ENCODE data around the gene GID8.

GID8 gene

GRCh38 chr20:62944746-62945145, 6.8 kb downstream of the GID8 start:
- DNase-seq = no peak

GRCh38 chr20:62945771-62946339, 7.9 kb downstream of the GID8 start:
- no peak for DNase-seq

GRCh38 chr20:62946918-62947317, 9.0 kb downstream of the GID8 start:
- no peak for DNase-seq

DNA sequence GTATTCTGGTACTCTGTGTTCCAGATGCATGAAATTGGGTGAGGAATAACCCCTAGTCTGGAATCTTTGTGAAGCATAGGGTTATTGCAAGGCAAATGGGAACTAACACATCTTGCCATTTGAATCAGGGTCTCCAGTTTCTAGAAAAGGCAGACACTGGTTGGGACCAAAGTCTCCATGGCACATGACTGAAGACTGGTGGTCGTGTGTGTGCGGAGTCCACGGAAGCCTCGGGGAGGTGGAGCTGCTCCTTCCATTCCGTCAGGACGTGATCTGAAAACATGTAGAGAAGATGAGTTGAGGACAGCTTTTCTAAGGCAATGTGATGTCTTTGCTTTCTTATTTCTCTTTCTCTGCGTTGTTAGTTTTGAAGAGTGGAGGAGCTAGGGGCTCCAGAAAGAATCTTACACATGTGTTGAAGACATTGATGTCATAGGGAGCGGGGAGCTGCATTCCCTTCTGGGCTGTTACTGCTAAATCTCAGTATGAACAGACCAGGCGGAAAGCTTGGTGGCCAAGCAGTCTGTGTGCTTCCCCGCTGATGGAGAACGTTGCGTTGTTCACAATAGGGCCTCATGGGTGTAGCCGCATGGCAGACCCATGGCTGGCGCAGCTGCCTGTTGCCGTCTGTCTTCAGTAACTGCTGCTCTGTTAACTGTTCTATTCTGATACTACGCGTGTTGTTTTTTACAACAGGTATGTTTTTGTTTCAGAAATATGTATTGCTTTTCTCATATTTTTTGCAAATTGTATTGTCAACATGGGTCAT, 9.8 kb downstream of the GID8 start:
- no peak for DNase-seq

DNA sequence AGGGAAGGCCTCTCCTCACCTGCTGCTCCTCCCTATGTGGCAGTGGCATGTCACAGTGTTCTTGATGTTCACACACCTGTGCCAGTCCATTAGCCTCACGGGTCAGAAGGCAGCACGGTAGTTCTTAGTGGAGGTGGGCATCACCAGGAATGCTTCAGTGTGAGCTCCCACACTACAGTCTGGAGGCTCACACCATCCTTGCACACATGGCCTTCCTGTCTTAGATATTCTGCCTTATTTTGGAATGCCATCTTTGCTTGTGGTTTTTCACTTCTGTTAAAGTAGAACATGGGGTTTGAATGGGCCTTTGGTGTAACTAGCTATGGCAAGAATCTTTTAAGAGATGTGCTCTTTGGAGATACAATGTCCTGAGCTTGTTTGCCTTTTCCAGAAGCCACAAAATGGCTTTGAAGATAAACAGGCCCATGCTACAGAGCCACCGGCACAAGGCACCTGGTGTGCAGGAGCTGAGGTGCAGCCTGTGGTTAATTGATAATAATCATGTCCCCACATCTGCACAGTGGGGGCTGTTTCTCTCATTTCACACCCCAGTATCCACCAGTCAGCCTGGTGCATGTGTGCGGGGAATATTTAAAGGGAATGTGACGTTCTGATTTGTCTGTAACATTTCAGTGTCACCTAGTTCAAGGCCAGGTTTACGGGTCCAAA, 11.3 kb downstream of the GID8 start:
- no peak for DNase-seq

- no peak for DNase-seq
Observed at GRCh38 chr20:62949962-62950361, 12.0 kb downstream of the GID8 start.

GRCh38 chr20:62950741-62951140, 12.8 kb downstream of the GID8 start:
- no peak for DNase-seq

GRCh38 chr20:62951143-62951895, 13.4 kb downstream of the GID8 start:
- no peak for DNase-seq

DNA sequence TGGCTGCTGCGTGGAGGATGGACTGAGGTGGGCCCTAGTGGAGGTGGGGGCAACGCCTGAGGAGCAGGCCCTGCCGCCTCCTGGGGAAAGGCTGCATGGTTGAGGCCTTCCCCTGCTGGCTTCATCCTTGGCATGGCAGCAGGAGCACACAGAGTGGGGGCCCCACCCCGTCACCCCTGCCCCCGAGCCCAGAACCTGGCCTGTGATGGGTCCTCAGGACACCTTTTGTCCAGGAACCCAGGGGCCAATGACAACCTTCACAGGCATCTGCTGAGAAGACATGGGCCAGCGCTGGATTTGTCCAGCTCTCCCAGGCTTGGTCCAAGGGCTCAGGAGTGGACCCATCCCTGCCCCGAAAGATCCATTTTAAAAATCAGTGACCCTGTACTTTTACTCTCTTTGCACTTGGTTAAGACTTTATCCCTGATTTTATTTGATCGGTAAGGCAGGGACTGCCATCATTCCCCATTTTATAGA, 14.0 kb downstream of the GID8 start:
- no peak for DNase-seq

DNA sequence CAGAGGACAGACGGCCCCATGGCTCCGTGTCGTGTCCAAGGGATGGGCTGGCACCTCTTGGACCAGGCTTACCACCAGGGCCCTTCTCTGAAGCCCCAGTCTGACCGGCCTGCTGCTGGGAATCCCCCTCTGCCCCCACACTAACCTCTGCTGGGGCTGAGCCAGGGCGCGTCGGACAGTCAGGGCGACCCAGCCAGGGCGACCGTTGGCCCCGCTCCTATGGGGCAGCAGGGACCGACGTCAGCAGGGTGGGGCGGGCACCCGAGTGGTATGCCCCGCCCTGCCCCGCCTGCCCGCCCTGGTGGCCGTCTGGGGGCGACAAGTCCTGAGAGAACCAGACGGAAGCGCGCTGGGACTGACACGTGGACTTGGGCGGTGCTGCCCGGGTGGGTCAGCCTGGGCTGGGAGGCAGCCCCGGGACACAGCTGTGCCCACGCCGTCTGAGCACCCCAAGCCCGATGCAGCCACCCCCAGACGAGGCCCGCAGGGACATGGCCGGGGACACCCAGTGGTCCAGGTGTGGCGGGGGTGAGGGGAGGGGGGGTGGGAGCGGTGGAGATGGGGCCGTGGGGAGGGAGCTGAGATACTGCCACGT, 14.5 kb downstream of the GID8 start, which contains the start of gene SLC17A9:
Gene SLC17A9 (plus strand): TSS at position 337 of the 595 bp plus-strand sequence. CDS start 122 bp downstream, at position 459.
- DNase-seq = peak; percentile 81

DNA sequence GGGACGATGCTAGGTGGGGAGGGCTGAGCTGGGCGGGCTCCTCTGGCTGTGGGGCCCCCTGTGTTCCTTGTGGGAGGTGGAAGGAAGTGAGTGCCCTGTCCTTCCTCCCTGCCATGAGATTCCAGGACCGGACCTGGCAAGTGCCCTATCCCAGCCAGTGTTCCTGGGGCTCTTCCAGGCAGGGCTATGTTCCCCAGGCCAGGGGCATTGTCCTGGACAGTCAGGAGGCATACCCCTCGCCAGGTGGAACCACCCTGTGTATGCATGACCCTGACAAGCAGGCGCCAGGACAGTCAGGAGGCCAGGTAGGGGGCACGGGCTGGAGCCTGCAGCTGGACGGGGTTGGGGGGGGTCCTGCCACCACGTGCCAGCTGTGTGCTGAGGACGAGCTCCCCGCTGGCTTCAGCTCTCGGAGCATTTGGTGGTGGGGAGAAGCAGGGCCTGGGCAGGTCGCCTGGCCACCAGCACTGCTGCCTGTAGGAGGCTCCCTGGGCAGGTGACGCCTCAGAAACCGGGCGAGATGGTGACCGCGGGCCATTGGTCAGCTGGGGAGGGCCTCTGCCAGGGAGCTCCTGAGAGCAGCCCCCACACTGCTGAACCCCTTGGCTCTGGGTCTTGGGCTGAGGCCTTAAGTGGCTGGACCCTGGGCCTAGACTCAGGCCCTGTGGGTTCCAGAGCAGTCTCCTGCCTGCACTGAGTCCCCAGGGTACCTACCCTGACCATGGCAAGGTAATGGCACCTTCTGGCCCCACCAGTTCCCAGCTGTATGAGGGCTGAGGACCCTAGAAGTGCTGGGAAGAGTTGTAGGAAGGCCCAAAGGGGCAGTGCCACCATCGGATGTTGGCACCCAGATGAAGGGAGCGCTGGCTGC, 15.3 kb downstream of the GID8 start:
- no peak for DNase-seq

- DNase-seq = peak; percentile 87
Observed at GRCh38 chr20:62953839-62954703, 16.1 kb downstream of the GID8 start.

- no peak for DNase-seq
Observed at GRCh38 chr20:62955519-62956386, 17.8 kb downstream of the GID8 start.

GRCh38 chr20:62956387-62957135, 18.6 kb downstream of the GID8 start:
- DNase-seq = no peak

GRCh38 chr20:62957136-62958117, 19.5 kb downstream of the GID8 start:
- no peak for DNase-seq

- no peak for DNase-seq
Observed at GRCh38 chr20:62958388-62959100, 20.6 kb downstream of the GID8 start.
